Vagina (tissue), 2 donors: Measurements from ENCODE around the gene AFAP1. TPM values are rescaled to one million over a fixed set of nuclear protein-coding genes. Genes with fewer than 3 reads are reported as not detected.

Experiments
- DNase-seq, 2 donors: peaks; one replicate each; pipeline ENCODE4 v3.0.0-alpha.2; 2017; ENCODE audit errors: extremely low spot score in 2 of 2
- H3K27ac ChIP-seq: fragments of 200-600 bp; sonication (generic); one replicate; pipeline ENCODE4 v1.5.1; 2019
- H3K27me3 ChIP-seq: fragments of 200-600 bp; sonication (generic); one replicate; pipeline ENCODE4 v1.5.1; 2019
- H3K36me3 ChIP-seq, 2 donors: fragments of 200-600 bp; sonication (generic); one replicate each; pipeline ENCODE4 v1.5.1; 2017 to 2019
- H3K4me1 ChIP-seq: fragments of 200-600 bp; sonication (generic); one replicate; pipeline ENCODE4 v1.5.1; 2019
- H3K4me3 ChIP-seq, 2 donors: fragments of 200-600 bp; sonication (generic); 1 replicate in 1 of 2; 2 replicates in 1 of 2; pipeline ENCODE4 v1.5.1; 2016 to 2019
- H3K9me3 ChIP-seq: fragments of 200-600 bp; sonication (generic); one replicate; pipeline ENCODE4 v1.5.1; 2019
- POLR2A ChIP-seq, 2 donors: fragments of 450-650 bp; IDR thresholded peaks; one replicate each; pipeline ENCODE4 v1.6.1; 2017; ENCODE audit warnings: antibody characterized with exemption in 2 of 2, mild to moderate bottlenecking in 2 of 2, moderate library complexity in 2 of 2
- POLR2AphosphoS5 ChIP-seq, 2 donors: sonication (generic); formaldehyde crosslinking; IDR thresholded peaks; one replicate each; pipeline ENCODE4 v1.9.0; 2017; ENCODE audit warnings: antibody characterized with exemption in 2 of 2, mild to moderate bottlenecking in 2 of 2, low read depth in 1 of 2; ENCODE audit not compliant: insufficient read depth in 1 of 2
- intact Hi-C: fragments of 100-400 bp; cut with DNase I; formaldehyde crosslinking; loops from one replicate; pipeline ENCODE4 v1.15.1; 2023
- total RNA-seq: library from RNA; depleted of rRNA; stranded (reverse); fragments of >200 nt; gene quantifications from one replicate; pipeline ENCODE4 v1.2.3, GENCODE V29; 2016
- TF ChIP-seq, protein P1 (sequence below), 3 experiments: fragments of 450-650 bp in 2 of 3; fragments of 200-600 bp in 1 of 3; sonication (generic) in 1 of 3; IDR thresholded peaks; one replicate each; pipeline ENCODE4 v1.5.1; 2017 to 2019; ENCODE audit warnings: antibody characterized with exemption in 3 of 3, mild to moderate bottlenecking in 2 of 3, moderate library complexity in 2 of 3

Gene AFAP1
- total RNA-seq, 1 donor from 2014 or later = 20.4 TPM

GRCh38 chr4:7785017-7785416, 154.6 kb downstream of the AFAP1 start:
- Histone ChIP-seq H3K27ac (no peak overlapping the region), H3K4me3 (no peak overlapping the region), H3K36me3 (no peaks in the 10 kb centered on the region), H3K27me3 (no peaks in the 10 kb centered on the region), H3K9me3 (no peaks in the 10 kb centered on the region), H3K4me1 (peaks cover 8% of the 10 kb centered on the region)
- no peak for DNase-seq
- intact Hi-C loops = no loop called here
- TF ChIP-seq POLR2A (IDR thresholded peaks at IDR 0.05) (no peak), POLR2AphosphoS5 (IDR thresholded peaks at IDR 0.05; ENCODE audit: insufficient read depth in 1 of 2, low read depth in 1 of 2) (no peak)
- TF ChIP-seq, protein P1, sequence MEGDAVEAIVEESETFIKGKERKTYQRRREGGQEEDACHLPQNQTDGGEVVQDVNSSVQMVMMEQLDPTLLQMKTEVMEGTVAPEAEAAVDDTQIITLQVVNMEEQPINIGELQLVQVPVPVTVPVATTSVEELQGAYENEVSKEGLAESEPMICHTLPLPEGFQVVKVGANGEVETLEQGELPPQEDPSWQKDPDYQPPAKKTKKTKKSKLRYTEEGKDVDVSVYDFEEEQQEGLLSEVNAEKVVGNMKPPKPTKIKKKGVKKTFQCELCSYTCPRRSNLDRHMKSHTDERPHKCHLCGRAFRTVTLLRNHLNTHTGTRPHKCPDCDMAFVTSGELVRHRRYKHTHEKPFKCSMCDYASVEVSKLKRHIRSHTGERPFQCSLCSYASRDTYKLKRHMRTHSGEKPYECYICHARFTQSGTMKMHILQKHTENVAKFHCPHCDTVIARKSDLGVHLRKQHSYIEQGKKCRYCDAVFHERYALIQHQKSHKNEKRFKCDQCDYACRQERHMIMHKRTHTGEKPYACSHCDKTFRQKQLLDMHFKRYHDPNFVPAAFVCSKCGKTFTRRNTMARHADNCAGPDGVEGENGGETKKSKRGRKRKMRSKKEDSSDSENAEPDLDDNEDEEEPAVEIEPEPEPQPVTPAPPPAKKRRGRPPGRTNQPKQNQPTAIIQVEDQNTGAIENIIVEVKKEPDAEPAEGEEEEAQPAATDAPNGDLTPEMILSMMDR (IDR thresholded peaks at IDR 0.05) = no peak

- Histone ChIP-seq H3K4me1 (peaks cover 8% of the 10 kb centered on the region), H3K4me3 (no peak overlapping the region), H3K9me3 (no peaks in the 10 kb centered on the region), H3K27me3 (no peaks in the 10 kb centered on the region), H3K36me3 (no peaks in the 10 kb centered on the region), H3K27ac (no peak overlapping the region)
- no peak for DNase-seq
- TF ChIP-seq, protein P1 (IDR thresholded peaks at IDR 0.05) = no peak
- no peak for TF ChIP-seq POLR2AphosphoS5 (IDR thresholded peaks at IDR 0.05; ENCODE audit: insufficient read depth in 1 of 2, low read depth in 1 of 2)
- no peak for TF ChIP-seq POLR2A (IDR thresholded peaks at IDR 0.05)
- intact Hi-C loops = no loop called here
Measured at GRCh38 chr4:7784131-7784870, 155.4 kb downstream of the AFAP1 start.

DNA sequence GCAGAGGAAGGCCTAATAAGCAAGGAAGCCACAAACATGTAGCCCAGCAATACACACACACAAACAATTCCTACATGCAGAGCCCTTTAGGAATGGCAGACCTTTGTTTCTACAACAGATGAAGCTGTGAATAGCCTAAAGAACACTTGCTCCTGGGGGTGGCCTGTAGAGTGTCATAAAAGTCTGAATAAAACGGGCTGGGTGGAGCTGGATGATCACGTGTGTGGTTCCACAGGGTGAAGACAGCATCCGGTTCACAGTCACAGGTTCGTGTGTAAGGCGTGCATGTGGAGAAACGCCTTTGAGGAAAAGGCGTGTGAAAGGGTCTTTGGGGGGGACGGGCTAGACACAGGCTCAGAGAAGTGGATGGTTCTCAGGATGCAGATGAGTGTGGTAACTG, 156.1 kb downstream of the AFAP1 start:
- intact Hi-C loops = no loop called here
- Histone ChIP-seq H3K4me1 (peaks cover 8% of the 10 kb centered on the region), H3K9me3 (no peaks in the 10 kb centered on the region), H3K4me3 (no peak overlapping the region), H3K27ac (no peak overlapping the region), H3K36me3 (no peaks in the 10 kb centered on the region), H3K27me3 (no peaks in the 10 kb centered on the region)
- no peak for DNase-seq
- TF ChIP-seq, protein P1 (IDR thresholded peaks at IDR 0.05) = no peak
- TF ChIP-seq POLR2A (IDR thresholded peaks at IDR 0.05) = no peak
- no peak for TF ChIP-seq POLR2AphosphoS5 (IDR thresholded peaks at IDR 0.05; ENCODE audit: insufficient read depth in 1 of 2, low read depth in 1 of 2)

DNA sequence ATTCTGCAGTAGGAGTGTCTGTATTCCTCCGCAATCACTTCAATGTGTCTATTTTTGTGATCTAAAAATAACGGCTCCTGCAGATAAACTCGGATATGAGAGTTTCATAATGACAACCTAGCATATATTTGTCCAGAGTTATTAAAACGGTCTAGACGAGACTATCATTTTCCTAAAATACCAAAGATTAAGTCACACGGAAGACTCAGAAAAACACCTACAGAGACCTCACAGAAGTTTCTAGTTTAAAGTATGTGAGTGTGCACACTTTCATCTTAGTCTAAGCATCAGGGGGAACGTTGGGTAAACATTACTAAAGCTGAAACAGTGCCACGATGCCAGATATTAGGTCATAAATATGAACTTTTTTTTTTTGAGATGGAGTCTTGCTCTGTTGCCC, 156.9 kb downstream of the AFAP1 start:
- Histone ChIP-seq H3K4me3 (no peak overlapping the region), H3K9me3 (no peaks in the 10 kb centered on the region), H3K36me3 (peaks cover 0 to 7% of the 10 kb centered on the region in 2 donors), H3K27me3 (no peaks in the 10 kb centered on the region), H3K4me1 (peaks cover 8% of the 10 kb centered on the region), H3K27ac (no peak overlapping the region)
- intact Hi-C loops = no loop called here
- TF ChIP-seq POLR2A (IDR thresholded peaks at IDR 0.05) = no peak
- TF ChIP-seq, protein P1 (IDR thresholded peaks at IDR 0.05) = no peak
- no peak for TF ChIP-seq POLR2AphosphoS5 (IDR thresholded peaks at IDR 0.05; ENCODE audit: insufficient read depth in 1 of 2, low read depth in 1 of 2)
- no peak for DNase-seq

DNA sequence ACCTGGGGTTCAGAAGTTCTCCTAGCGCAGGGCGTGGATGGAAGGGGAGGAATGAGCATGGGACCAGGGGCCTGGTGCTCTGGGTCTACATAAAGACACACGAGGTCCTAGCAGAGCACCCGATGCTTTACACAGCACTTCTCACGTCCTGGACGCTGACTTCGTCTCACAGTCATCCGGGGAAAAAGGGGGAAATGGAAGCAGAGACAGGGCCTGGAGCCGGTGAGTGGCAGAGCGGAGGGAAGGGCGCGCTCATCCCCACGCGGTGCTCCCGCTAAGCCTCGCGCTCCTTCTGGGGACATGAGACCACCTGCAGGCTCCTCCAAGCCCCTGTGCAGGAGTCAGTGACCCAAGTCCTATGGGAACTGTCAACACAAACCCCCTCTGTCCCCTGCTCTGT, 157.7 kb downstream of the AFAP1 start:
- H3K27ac ChIP-seq = no peak overlapping the region
- H3K36me3 ChIP-seq = peaks cover 0 to 15% of the 10 kb centered on the region in 2 donors
- TF ChIP-seq, protein P1 (IDR thresholded peaks at IDR 0.05) = no peak
- TF ChIP-seq POLR2AphosphoS5 (IDR thresholded peaks at IDR 0.05; ENCODE audit: insufficient read depth in 1 of 2, low read depth in 1 of 2) (no peak), POLR2A (IDR thresholded peaks at IDR 0.05) (no peak)
- peaks cover 8% of the 10 kb centered on the region for H3K4me1 ChIP-seq
- H3K9me3 ChIP-seq = no peaks in the 10 kb centered on the region
- no peaks in the 10 kb centered on the region for H3K27me3 ChIP-seq
- no peak overlapping the region for H3K4me3 ChIP-seq
- intact Hi-C loops = no loop called here
- no peak for DNase-seq
